Activated naive CD4-positive, alpha-beta T cell treated with anti-CD3 and anti-CD28 coated beads, Interleukin-2, amount 50 U/mL, for 24 hours (primary cell): ENCODE results near the gene UQCR10.
A peak's percentile ranks its signal among the peaks of the same experiment; 100 is the strongest.

Experiments
- H3K27ac Mint-ChIP-seq: one replicate; pipeline ENCODE4 v1.8.0; 2021; ENCODE audit warnings: mild to moderate bottlenecking, mixed read lengths
- H3K27me3 Mint-ChIP-seq: one replicate; pipeline ENCODE4 v1.8.0; 2021; ENCODE audit warnings: mixed read lengths
- H3K36me3 Mint-ChIP-seq: one replicate; pipeline ENCODE4 v1.8.0; 2021; ENCODE audit warnings: mixed read lengths
- H3K4me1 Mint-ChIP-seq: one replicate; pipeline ENCODE4 v1.8.0; 2021; ENCODE audit warnings: mixed read lengths
- H3K4me3 Mint-ChIP-seq: one replicate; pipeline ENCODE4 v1.8.0; 2021; ENCODE audit warnings: mild to moderate bottlenecking, mixed read lengths
- H3K9me3 Mint-ChIP-seq: one replicate; pipeline ENCODE4 v1.8.0; 2021; ENCODE audit warnings: mixed read lengths

The UQCR10 gene

GRCh38 chr22:29798318-29798717 is 31.1 kb downstream of the UQCR10 start:
- H3K36me3 Mint-ChIP-seq, result peaks cover 6% of the 10 kb centered on the region
- H3K4me1 Mint-ChIP-seq, result no peaks in the 10 kb centered on the region
- no peaks in the 10 kb centered on the region for H3K9me3 Mint-ChIP-seq
- H3K27ac Mint-ChIP-seq, result peak overlapping the region; percentile 30
- no peaks in the 10 kb centered on the region for H3K27me3 Mint-ChIP-seq
- no peak overlapping the region for H3K4me3 Mint-ChIP-seq

GRCh38 chr22:29798801-29799200 is 31.6 kb downstream of the UQCR10 start:
- Mint-ChIP-seq H3K27me3 (no peaks in the 10 kb centered on the region), H3K4me1 (no peaks in the 10 kb centered on the region), H3K4me3 (no peak overlapping the region), H3K36me3 (peaks cover 9% of the 10 kb centered on the region), H3K9me3 (no peaks in the 10 kb centered on the region), H3K27ac (no peak overlapping the region)

GRCh38 chr22:29799217-29799680 is 32.1 kb downstream of the UQCR10 start:
- H3K4me3 Mint-ChIP-seq, result no peak overlapping the region
- H3K4me1 Mint-ChIP-seq, result no peaks in the 10 kb centered on the region
- H3K27me3 Mint-ChIP-seq, result no peaks in the 10 kb centered on the region
- peaks cover 9% of the 10 kb centered on the region for H3K36me3 Mint-ChIP-seq
- H3K9me3 Mint-ChIP-seq, result no peaks in the 10 kb centered on the region
- H3K27ac Mint-ChIP-seq, result no peak overlapping the region

GRCh38 chr22:29801153-29801552 is 34.0 kb downstream of the UQCR10 start:
- Mint-ChIP-seq H3K4me3 (no peak overlapping the region), H3K27ac (no peak overlapping the region), H3K9me3 (no peaks in the 10 kb centered on the region), H3K36me3 (peaks cover 14% of the 10 kb centered on the region), H3K4me1 (no peaks in the 10 kb centered on the region), H3K27me3 (no peaks in the 10 kb centered on the region)

- Mint-ChIP-seq H3K4me3 (no peak overlapping the region), H3K36me3 (peaks cover 14% of the 10 kb centered on the region), H3K4me1 (no peaks in the 10 kb centered on the region), H3K27ac (no peak overlapping the region), H3K27me3 (no peaks in the 10 kb centered on the region), H3K9me3 (no peaks in the 10 kb centered on the region)
Observed at GRCh38 chr22:29801796-29802195, 34.6 kb downstream of the UQCR10 start.

GRCh38 chr22:29803190-29803589 is 36.0 kb downstream of the UQCR10 start:
- Mint-ChIP-seq H3K27me3 (no peaks in the 10 kb centered on the region), H3K36me3 (peaks cover 14% of the 10 kb centered on the region), H3K4me1 (no peaks in the 10 kb centered on the region), H3K27ac (no peak overlapping the region), H3K4me3 (no peak overlapping the region), H3K9me3 (no peaks in the 10 kb centered on the region)

GRCh38 chr22:29804985-29805384 is 37.8 kb downstream of the UQCR10 start:
- Mint-ChIP-seq H3K27ac (no peak overlapping the region), H3K9me3 (no peaks in the 10 kb centered on the region), H3K27me3 (no peaks in the 10 kb centered on the region), H3K4me1 (no peaks in the 10 kb centered on the region), H3K4me3 (no peak overlapping the region), H3K36me3 (peaks cover 16% of the 10 kb centered on the region)

- Mint-ChIP-seq H3K4me1 (no peaks in the 10 kb centered on the region), H3K36me3 (peaks cover 13% of the 10 kb centered on the region), H3K27ac (no peak overlapping the region), H3K27me3 (no peaks in the 10 kb centered on the region), H3K9me3 (no peaks in the 10 kb centered on the region), H3K4me3 (no peak overlapping the region)
Observed at GRCh38 chr22:29806196-29806595, 39.0 kb downstream of the UQCR10 start.

- no peaks in the 10 kb centered on the region for H3K9me3 Mint-ChIP-seq
- no peaks in the 10 kb centered on the region for H3K27me3 Mint-ChIP-seq
- no peak overlapping the region for H3K27ac Mint-ChIP-seq
- no peak overlapping the region for H3K4me3 Mint-ChIP-seq
- H3K4me1 Mint-ChIP-seq, result no peaks in the 10 kb centered on the region
- H3K36me3 Mint-ChIP-seq, result peaks cover 19% of the 10 kb centered on the region
Observed at GRCh38 chr22:29810216-29810615, 43.0 kb downstream of the UQCR10 start.

- H3K27ac Mint-ChIP-seq, result no peak overlapping the region
- no peak overlapping the region for H3K4me3 Mint-ChIP-seq
Observed at GRCh38 chr22:29811377-29811776, 44.2 kb downstream of the UQCR10 start.

GRCh38 chr22:29813126-29813525 is 46.0 kb downstream of the UQCR10 start:
- Mint-ChIP-seq H3K36me3 (peaks cover 21% of the 10 kb centered on the region), H3K4me1 (no peaks in the 10 kb centered on the region), H3K27ac (no peak overlapping the region), H3K27me3 (no peaks in the 10 kb centered on the region), H3K4me3 (no peak overlapping the region), H3K9me3 (no peaks in the 10 kb centered on the region)

More at GRCh38 chr22:29811377-29811776, 44.2 kb downstream of the UQCR10 start:
- Mint-ChIP-seq H3K9me3 (no peaks in the 10 kb centered on the region), H3K27me3 (no peaks in the 10 kb centered on the region), H3K36me3 (peaks cover 19% of the 10 kb centered on the region), H3K4me1 (no peaks in the 10 kb centered on the region)

GRCh38 chr22:29813563-29813962 is 46.4 kb downstream of the UQCR10 start:
- Mint-ChIP-seq H3K36me3 (peaks cover 21% of the 10 kb centered on the region), H3K4me1 (no peaks in the 10 kb centered on the region), H3K9me3 (no peaks in the 10 kb centered on the region), H3K4me3 (no peak overlapping the region), H3K27me3 (no peaks in the 10 kb centered on the region), H3K27ac (no peak overlapping the region)

- Mint-ChIP-seq H3K27me3 (no peaks in the 10 kb centered on the region), H3K4me1 (no peaks in the 10 kb centered on the region), H3K4me3 (no peak overlapping the region), H3K9me3 (no peaks in the 10 kb centered on the region), H3K27ac (no peak overlapping the region), H3K36me3 (peaks cover 23% of the 10 kb centered on the region)
Observed at GRCh38 chr22:29814003-29814402, 46.8 kb downstream of the UQCR10 start.

GRCh38 chr22:29815580-29815979 is 48.4 kb downstream of the UQCR10 start:
- Mint-ChIP-seq H3K36me3 (peaks cover 19% of the 10 kb centered on the region), H3K27me3 (no peaks in the 10 kb centered on the region), H3K9me3 (no peaks in the 10 kb centered on the region)

GRCh38 chr22:29816128-29816527 is 49.0 kb downstream of the UQCR10 start:
- Mint-ChIP-seq H3K27ac (no peak overlapping the region), H3K36me3 (peaks cover 20% of the 10 kb centered on the region)

More at GRCh38 chr22:29815580-29815979, 48.4 kb downstream of the UQCR10 start:
- Mint-ChIP-seq H3K27ac (no peak overlapping the region), H3K4me1 (no peaks in the 10 kb centered on the region), H3K4me3 (no peak overlapping the region)

GRCh38 chr22:29816539-29816938 is 49.4 kb downstream of the UQCR10 start:
- Mint-ChIP-seq H3K4me3 (no peak overlapping the region), H3K27me3 (no peaks in the 10 kb centered on the region), H3K27ac (no peak overlapping the region), H3K9me3 (no peaks in the 10 kb centered on the region), H3K36me3 (peaks cover 22% of the 10 kb centered on the region), H3K4me1 (no peaks in the 10 kb centered on the region)

More at GRCh38 chr22:29816128-29816527, 49.0 kb downstream of the UQCR10 start:
- Mint-ChIP-seq H3K4me3 (no peak overlapping the region), H3K9me3 (no peaks in the 10 kb centered on the region), H3K4me1 (no peaks in the 10 kb centered on the region), H3K27me3 (no peaks in the 10 kb centered on the region)

GRCh38 chr22:29816980-29817379 is 49.8 kb downstream of the UQCR10 start:
- Mint-ChIP-seq H3K9me3 (no peaks in the 10 kb centered on the region), H3K4me1 (no peaks in the 10 kb centered on the region), H3K27ac (no peak overlapping the region), H3K4me3 (no peak overlapping the region), H3K27me3 (no peaks in the 10 kb centered on the region), H3K36me3 (peaks cover 18% of the 10 kb centered on the region)
